ENCODE data around the gene ENTPD7.

ENTPD7 gene

DNA sequence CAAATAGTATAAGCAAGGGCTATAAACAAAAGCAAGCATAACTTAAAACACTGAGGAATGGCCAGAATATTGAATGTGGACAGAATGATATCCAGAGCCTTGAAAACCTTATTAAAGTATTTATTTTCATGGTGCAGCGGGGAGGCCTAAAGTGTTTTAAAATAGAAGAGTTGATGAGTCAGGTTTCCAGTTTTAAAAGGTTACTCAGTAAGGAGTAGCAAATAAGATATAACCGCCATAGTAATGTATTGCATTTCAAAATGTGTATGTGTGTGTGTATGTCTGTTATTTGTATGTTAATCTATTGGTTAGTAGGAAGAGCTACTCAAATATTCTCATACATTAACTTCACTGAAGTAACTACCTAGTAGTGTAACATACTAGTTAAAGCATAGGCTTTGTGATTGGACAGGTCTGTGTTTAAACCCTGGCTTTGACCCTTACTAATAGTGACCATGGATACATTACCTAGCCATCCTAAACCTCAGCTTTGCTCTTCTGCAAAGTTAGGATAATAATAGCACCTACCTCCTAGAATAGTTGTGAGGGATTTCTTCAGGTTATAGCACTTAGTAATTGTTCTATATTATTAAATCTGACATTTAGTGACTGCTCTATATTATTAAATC, 89.6 kb downstream of the ENTPD7 start:
- no peak for DNase-seq (ENCODE audit: low read depth)

GRCh38 chr10:99750641-99751040, 91.3 kb downstream of the ENTPD7 start:
- no peak for DNase-seq (ENCODE audit: low read depth)

GRCh38 chr10:99754670-99755069, 95.4 kb downstream of the ENTPD7 start:
- no peak for DNase-seq (ENCODE audit: low read depth)
